ENCODE measurements around the gene UBALD2. TPM values are rescaled to one million over a fixed set of nuclear protein-coding genes. Genes with fewer than 3 reads are reported as not detected.

The UBALD2 gene
- polyA plus RNA-seq, 2 of the 4 experiments (the other 2 are of a cell fraction) = 12.8 to 21.5 TPM

DNA sequence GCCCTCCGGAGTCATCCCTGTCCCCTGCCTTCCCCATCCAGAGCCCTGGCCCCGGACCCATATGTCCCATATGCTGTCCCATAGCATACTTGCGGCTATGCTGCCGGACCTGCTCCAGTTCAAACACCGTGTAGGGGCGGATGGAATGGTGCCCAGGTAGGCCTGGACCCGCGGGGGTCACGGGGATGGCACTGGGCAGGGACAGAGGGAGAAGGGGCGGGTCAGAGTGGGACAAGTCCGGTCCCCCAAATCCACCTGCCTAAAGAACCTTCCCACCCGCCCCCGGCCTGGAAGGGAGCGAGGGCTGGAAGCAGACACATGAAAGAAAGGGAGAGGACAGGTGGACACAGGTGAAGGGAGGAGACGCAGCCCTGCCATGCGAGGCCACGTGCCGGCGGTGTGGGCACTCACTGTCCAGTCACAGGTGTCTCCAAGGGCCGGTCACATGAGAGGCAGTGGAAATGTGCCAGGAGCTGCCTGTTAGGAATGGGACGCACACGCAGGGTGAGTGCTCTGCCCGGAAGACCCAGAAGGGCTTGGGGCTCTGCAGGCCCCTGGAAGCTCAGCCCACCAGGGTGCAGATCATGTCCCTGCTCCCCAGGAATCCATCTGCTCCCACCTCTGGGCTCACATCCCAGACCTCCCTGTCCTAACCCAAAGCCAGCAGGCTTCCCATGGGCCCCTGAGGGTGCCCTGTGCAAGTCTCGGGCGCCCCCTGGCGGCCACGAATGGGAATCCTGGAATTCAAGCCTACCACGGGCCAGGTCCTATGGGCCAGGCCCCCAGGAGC, 14.0 kb downstream of the UBALD2 start:
- peak; percentile 78 to 96 for DNase-seq (ENCODE audit: low read depth in 1 of 2, low spot score in 1 of 2)
- peak; percentile 75 to 97 for ATAC-seq
- H3K4me3 ChIP-seq = no peak overlapping the region
- H3K4me1 ChIP-seq = peaks cover 10% of the 10 kb centered on the region
- H3K4me2 ChIP-seq = no peak overlapping the region
- ChIA-PET POLR2A (interaction anchor here (0.9 to 2.0 kb wide), 5 partner anchors 12 to 382 kb away, joined by 3 to 7 read pairs (median 4); partner anchors contain the start of genes TRIM65 and UBALD2), CTCF (interaction anchor here (0.5 to 19.6 kb wide), 103 partner anchors 10 to 485 kb away, joined by 3 to 755 read pairs (median 6); partner anchors contain the start of genes CDK3, EVPL, EXOC7 and FOXJ1)
- WGBS (ENCODE audit: missing lambda C conversion rate) = 60% methylated on average over 25 of the region's 28 CpGs
- peak; percentile 88 for FAIRE-seq
- H3K27ac ChIP-seq = peak overlapping the region; percentile 3; a peak in 2 of 6 replicates
- H3K9me3 ChIP-seq = no peaks in the 10 kb centered on the region
- no peak for TF ChIP-seq BCL3 (IDR thresholded peaks at IDR 0.05)
- TF ChIP-seq CHD4 (IDR thresholded peaks at IDR 0.05; ENCODE audit: borderline replicate concordance) = no peak
- TF ChIP-seq HDAC2 (IDR thresholded peaks at IDR 0.05) = no peak
- no peak for TF ChIP-seq TP53 (CRISPR knock-in tag; IDR thresholded peaks at IDR 0.05)
- TF ChIP-seq FOSL2 (IDR thresholded peaks at IDR 0.05) = no peak
- no peak for TF ChIP-seq FOSL2 (CRISPR knock-in tag; IDR thresholded peaks at IDR 0.05)
- TF ChIP-seq CEBPB (IDR thresholded peaks at IDR 0.05) = no peak
- no peak for TF ChIP-seq CBX2 (IDR thresholded peaks at IDR 0.05; ENCODE audit: borderline replicate concordance, low read depth)
- TF ChIP-seq ESRRA (IDR thresholded peaks at IDR 0.05; ENCODE audit: borderline replicate concordance, low read length) = no peak
- TF ChIP-seq HOXB5 (CRISPR knock-in tag; IDR thresholded peaks at IDR 0.05) = no peak
- no peak for TF ChIP-seq ZC3H11A (IDR thresholded peaks at IDR 0.05)
- TF ChIP-seq CHD2 (IDR thresholded peaks at IDR 0.05; ENCODE audit: low read length, partially characterized antibody) = no peak
- no peak for TF ChIP-seq KDM1A (IDR thresholded peaks at IDR 0.05; ENCODE audit: low read depth)
- TF ChIP-seq CBX8 (IDR thresholded peaks at IDR 0.05) = no peak
- TF ChIP-seq USF2 (IDR thresholded peaks at IDR 0.05) = 0 out of 2 replicates have a peak, but pooled peaks have one; percentile 31
- no peak for TF ChIP-seq JUNB (IDR thresholded peaks at IDR 0.05)
- no peak for TF ChIP-seq MAZ (IDR thresholded peaks at IDR 0.05; ENCODE audit: borderline replicate concordance, low read depth, low read length)
- no peak for TF ChIP-seq HOXA7 (CRISPR knock-in tag; IDR thresholded peaks at IDR 0.05)
- no peak for TF ChIP-seq E2F6 (IDR thresholded peaks at IDR 0.05; ENCODE audit: borderline replicate concordance, low read depth)
- TF ChIP-seq ELK1 (IDR thresholded peaks at IDR 0.05; ENCODE audit: low read depth, low read length) = no peak
- TF ChIP-seq EHF (CRISPR knock-in tag; IDR thresholded peaks at IDR 0.05) = no peak
- no peak for TF ChIP-seq RFX5 (IDR thresholded peaks at IDR 0.05)
- TF ChIP-seq CTCF (IDR thresholded peaks at IDR 0.05) = peak; percentile 100
- TF ChIP-seq SMC3 (IDR thresholded peaks at IDR 0.05) = peak; percentile 98
- no peak for TF ChIP-seq HOXB13 (CRISPR knock-in tag; IDR thresholded peaks at IDR 0.05; ENCODE audit: low read depth)
- 0 out of 2 replicates have a peak, but pooled peaks have one; percentile 44 for TF ChIP-seq MAX (IDR thresholded peaks at IDR 0.05)
- TF ChIP-seq, protein P1, sequence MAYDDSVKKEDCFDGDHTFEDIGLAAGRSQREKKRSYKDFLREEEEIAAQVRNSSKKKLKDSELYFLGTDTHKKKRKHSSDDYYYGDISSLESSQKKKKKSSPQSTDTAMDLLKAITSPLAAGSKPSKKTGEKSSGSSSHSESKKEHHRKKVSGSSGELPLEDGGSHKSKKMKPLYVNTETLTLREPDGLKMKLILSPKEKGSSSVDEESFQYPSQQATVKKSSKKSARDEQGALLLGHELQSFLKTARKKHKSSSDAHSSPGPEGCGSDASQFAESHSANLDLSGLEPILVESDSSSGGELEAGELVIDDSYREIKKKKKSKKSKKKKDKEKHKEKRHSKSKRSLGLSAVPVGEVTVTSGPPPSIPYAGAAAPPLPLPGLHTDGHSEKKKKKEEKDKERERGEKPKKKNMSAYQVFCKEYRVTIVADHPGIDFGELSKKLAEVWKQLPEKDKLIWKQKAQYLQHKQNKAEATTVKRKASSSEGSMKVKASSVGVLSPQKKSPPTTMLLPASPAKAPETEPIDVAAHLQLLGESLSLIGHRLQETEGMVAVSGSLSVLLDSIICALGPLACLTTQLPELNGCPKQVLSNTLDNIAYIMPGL (CRISPR knock-in tag; IDR thresholded peaks at IDR 0.05; ENCODE audit: borderline replicate concordance) = no peak
- TF ChIP-seq KDM5A (IDR thresholded peaks at IDR 0.05) = no peak
- no peak for TF ChIP-seq JUN (IDR thresholded peaks at IDR 0.05)
- TF ChIP-seq BHLHE40 (IDR thresholded peaks at IDR 0.05; ENCODE audit: low read depth, low read length) = no peak
- no peak for TF ChIP-seq FOXS1 (CRISPR knock-in tag; IDR thresholded peaks at IDR 0.05)
- TF ChIP-seq FOSB (CRISPR knock-in tag; IDR thresholded peaks at IDR 0.05) = no peak
